OCI-LY1 (cell line): ENCODE results near the gene AHI1.
A peak's percentile ranks its signal among the peaks of the same experiment; 100 is the strongest.

ENCODE experiments used
- H2AFZ ChIP-seq: fragments of 200-600 bp; sonication (generic), shearing (Covaris generic); 2 replicates; pipeline ENCODE4 v1.6.0; 2014; ENCODE audit warnings: antibody characterized with exemption, mild to moderate bottlenecking, low read length
- H3F3A ChIP-seq: fragments of 200-600 bp; sonication (generic), shearing (Covaris generic); 2 replicates; pipeline ENCODE4 v1.6.0; 2014; ENCODE audit warnings: mild to moderate bottlenecking, antibody characterized with exemption, low read length, moderate library complexity; ENCODE audit not compliant: insufficient read depth
- H3K27ac ChIP-seq: fragments of 200-600 bp; sonication (generic); 2 replicates; pipeline ENCODE4 v1.5.1; 2014; ENCODE audit warnings: low read length, mixed run types, mild to moderate bottlenecking, low read depth; ENCODE audit not compliant: poor library complexity, severe bottlenecking
- H3K27me3 ChIP-seq: fragments of 200-600 bp; sonication (generic); 2 replicates; pipeline ENCODE4 v1.6.0; 2014; ENCODE audit warnings: antibody characterized with exemption, mild to moderate bottlenecking, low read length, moderate library complexity; ENCODE audit not compliant: insufficient read depth
- H3K36me3 ChIP-seq: fragments of 200-600 bp; sonication (generic); 2 replicates; pipeline ENCODE4 v1.6.1; 2014; ENCODE audit warnings: mild to moderate bottlenecking, antibody characterized with exemption, low read length, moderate library complexity, mixed read lengths; ENCODE audit not compliant: insufficient read depth
- H3K4me1 ChIP-seq: fragments of 200-600 bp; sonication (generic); 2 replicates; pipeline ENCODE4 v1.5.1; 2014; ENCODE audit warnings: mild to moderate bottlenecking, low read length, moderate library complexity; ENCODE audit not compliant: insufficient read depth, severe bottlenecking
- H3K4me2 ChIP-seq: fragments of 200-600 bp; sonication (generic), shearing (Covaris generic); 2 replicates; pipeline ENCODE4 v1.6.1; 2014; ENCODE audit warnings: low read length
- H3K4me3 ChIP-seq: fragments of 200-600 bp; sonication (generic); 2 replicates; pipeline ENCODE4 v1.5.1; 2014; ENCODE audit warnings: low read length, low read depth, mild to moderate bottlenecking, mixed read lengths; ENCODE audit not compliant: poor library complexity, severe bottlenecking
- H3K79me2 ChIP-seq: fragments of 200-600 bp; shearing (Covaris generic); 2 replicates; pipeline ENCODE4 v1.6.1; 2016; ENCODE audit warnings: mixed run types, low read length, mixed read lengths; ENCODE audit not compliant: insufficient read depth
- H3K9ac ChIP-seq: fragments of 200-600 bp; sonication (generic), shearing (Covaris generic); 2 replicates; pipeline ENCODE4 v1.6.1; 2014; ENCODE audit warnings: mild to moderate bottlenecking, low read length, mixed read lengths
- H3K9me2 ChIP-seq: fragments of 200-600 bp; sonication (generic), shearing (Covaris generic); 2 replicates; pipeline ENCODE4 v1.6.1; 2014; ENCODE audit warnings: low read depth, mild to moderate bottlenecking, low read length, mixed read lengths
- H3K9me3 ChIP-seq: fragments of 200-600 bp; shearing (Covaris generic); 2 replicates; pipeline ENCODE4 v1.6.1; 2014; ENCODE audit warnings: low read length, mixed read lengths
- H4K20me1 ChIP-seq: fragments of 200-600 bp; sonication (generic), shearing (Covaris generic); 2 replicates; pipeline ENCODE4 v1.6.0; 2016; ENCODE audit warnings: mild to moderate bottlenecking, low read length; ENCODE audit not compliant: insufficient read depth
- CTCF ChIP-seq: fragments of 200-600 bp; sonication (generic), shearing (Covaris generic); IDR thresholded peaks from 2 replicates; pipeline ENCODE4 v1.5.1; 2017; ENCODE audit warnings: mild to moderate bottlenecking, antibody characterized with exemption, low read length, moderate library complexity, mixed read lengths
- EZH2 ChIP-seq: fragments of 200-600 bp; sonication (generic), shearing (Covaris generic); IDR thresholded peaks from 2 replicates; pipeline ENCODE4 v1.8.0; 2017; ENCODE audit warnings: borderline replicate concordance, mixed run types, mild to moderate bottlenecking, antibody characterized with exemption, low read length, moderate library complexity, mixed read lengths

The AHI1 gene

GRCh38 chr6:135440087-135440792, 57.3 kb downstream of the AHI1 start:
- Histone ChIP-seq H3K27me3 (no peaks in the 10 kb centered on the region), H3K36me3 (no peaks in the 10 kb centered on the region), H3K79me2 (no peaks in the 10 kb centered on the region), H3K9ac (no peak overlapping the region; the same call in 1 of the 2 replicates), H3K4me2 (peak overlapping the region; percentile 39), H2AFZ (no peak overlapping the region), H3K9me2 (no peaks in the 10 kb centered on the region), H3K27ac (no peak overlapping the region), H3K9me3 (no peaks in the 10 kb centered on the region), H3K4me1 (peaks cover 22% of the 10 kb centered on the region), H3K4me3 (peak overlapping the region; percentile 23), H4K20me1 (no peaks in the 10 kb centered on the region), H3F3A (no peaks in the 10 kb centered on the region)
- no peak for TF ChIP-seq EZH2
- no peak for TF ChIP-seq CTCF

- Histone ChIP-seq H3K4me3 (no peak overlapping the region), H3K36me3 (no peaks in the 10 kb centered on the region), H3K4me1 (peaks cover 22% of the 10 kb centered on the region), H3F3A (no peaks in the 10 kb centered on the region), H3K79me2 (no peaks in the 10 kb centered on the region), H3K9ac (no peak overlapping the region; the same call in 1 of the 2 replicates), H4K20me1 (no peaks in the 10 kb centered on the region), H3K27ac (no peak overlapping the region), H3K9me2 (no peaks in the 10 kb centered on the region), H3K4me2 (peak overlapping the region; percentile 39; the same call in 1 of the 2 replicates), H2AFZ (no peak overlapping the region), H3K9me3 (no peaks in the 10 kb centered on the region), H3K27me3 (no peaks in the 10 kb centered on the region)
- TF ChIP-seq EZH2 (no peak), CTCF (no peak)
Observed at GRCh38 chr6:135439549-135439948, 58.0 kb downstream of the AHI1 start.

DNA sequence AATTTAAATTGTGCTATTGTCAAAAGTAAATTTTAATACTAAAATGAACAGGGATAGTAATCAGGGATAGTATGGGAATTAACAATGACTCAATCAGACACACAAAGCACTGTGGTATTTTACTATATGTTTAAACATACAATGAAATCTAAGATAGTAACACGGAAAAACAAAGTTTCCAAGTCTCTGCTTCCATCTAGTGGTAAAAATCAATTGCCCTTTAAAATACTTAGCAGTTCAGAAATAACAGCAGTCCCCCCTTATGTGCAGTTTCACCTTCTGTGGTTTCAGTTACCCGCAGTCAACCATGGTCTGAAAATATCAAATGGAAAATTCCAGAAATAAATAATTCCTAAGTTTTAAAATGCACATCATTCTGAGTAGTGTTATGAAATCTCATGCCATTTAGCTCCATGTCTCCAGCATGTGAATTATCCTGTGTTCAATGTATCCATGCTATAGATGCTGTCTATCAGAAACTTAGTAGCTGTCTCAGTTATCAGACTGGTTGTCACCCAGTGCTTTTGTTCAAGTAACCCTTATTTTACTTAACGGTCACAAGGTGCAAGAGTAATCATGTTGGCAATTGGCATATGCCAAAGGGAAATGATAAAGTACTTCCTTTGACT, 58.5 kb downstream of the AHI1 start:
- Histone ChIP-seq H3K9me2 (no peaks in the 10 kb centered on the region), H3K27me3 (no peaks in the 10 kb centered on the region), H3K36me3 (no peaks in the 10 kb centered on the region), H3K9me3 (no peaks in the 10 kb centered on the region), H3K79me2 (no peaks in the 10 kb centered on the region), H2AFZ (no peak overlapping the region), H3F3A (no peaks in the 10 kb centered on the region), H4K20me1 (no peaks in the 10 kb centered on the region), H3K9ac (no peak overlapping the region; the same call in 1 of the 2 replicates), H3K27ac (no peak overlapping the region), H3K4me1 (peaks cover 22% of the 10 kb centered on the region), H3K4me3 (no peak overlapping the region), H3K4me2 (peak overlapping the region; percentile 19; the same call in 1 of the 2 replicates)
- no peak for TF ChIP-seq EZH2
- TF ChIP-seq CTCF, result peak; percentile 77
